ENCODE measurements around the gene XRN1. TPM values are rescaled to one million over a fixed set of nuclear protein-coding genes. Genes with fewer than 3 reads are reported as not detected.
"Not testable (repeated sequence)": the region's sequence is repeated elsewhere in the genome, so short reads cannot be mapped to it uniquely, and the experiment has no call there.

Gene XRN1
- total and polyA plus RNA-seq, 10 donors, result 5.3 to 87.5 (median 76.9) TPM

DNA sequence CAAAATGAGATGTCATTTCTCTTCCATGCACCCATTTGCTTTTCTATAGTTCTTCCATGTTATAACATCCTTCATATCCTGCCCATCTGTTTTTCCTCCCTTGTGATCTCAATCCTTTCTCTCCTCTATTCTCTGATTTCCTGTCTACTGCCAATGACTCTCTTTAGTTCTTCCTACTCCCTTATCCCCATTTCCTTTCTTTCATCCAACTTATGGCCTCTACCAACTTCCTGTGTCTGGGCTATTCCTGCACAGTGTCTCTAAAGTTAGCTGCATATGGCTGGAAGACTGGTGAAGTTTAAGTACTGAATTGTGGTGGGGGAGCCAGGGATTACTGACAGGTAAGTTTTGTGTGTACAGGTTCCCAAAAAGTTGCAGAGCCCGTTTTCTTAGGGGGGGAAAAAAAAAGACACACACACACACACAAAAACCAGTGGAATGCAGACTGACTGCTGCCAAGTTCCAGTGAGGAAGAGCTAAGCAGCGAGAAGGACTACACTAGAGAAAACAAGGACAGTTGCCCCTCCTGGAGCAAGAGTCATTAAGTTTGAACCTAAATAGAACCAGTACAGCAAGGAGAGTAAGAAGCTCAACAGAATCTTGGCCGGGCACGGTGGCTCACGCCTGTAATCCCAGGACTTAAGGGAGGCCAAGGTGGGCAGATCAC, 28.8 kb downstream of the XRN1 start:
- Histone ChIP-seq H3K9me3 (no peaks in the 10 kb centered on the region), H3K36me3 (peaks cover 0 to 100% (median 83%) of the 10 kb centered on the region in 6 donors), H3K27me3 (replicated peaks in 1 of 7) (no peaks in the 10 kb centered on the region), H3K4me1 (no peaks in the 10 kb centered on the region), H3K27ac (no peak overlapping the region), H3K4me3 (no peak overlapping the region)
- intact Hi-C loops (cut with DNase I; ENCODE audit: low total_unique reads), result no loop called here
- TF ChIP-seq POLR2AphosphoS5 (IDR thresholded peaks at IDR 0.05) (no peak), POLR2A (IDR thresholded peaks at IDR 0.05) (no peak)
- TF ChIP-seq, protein P1, sequence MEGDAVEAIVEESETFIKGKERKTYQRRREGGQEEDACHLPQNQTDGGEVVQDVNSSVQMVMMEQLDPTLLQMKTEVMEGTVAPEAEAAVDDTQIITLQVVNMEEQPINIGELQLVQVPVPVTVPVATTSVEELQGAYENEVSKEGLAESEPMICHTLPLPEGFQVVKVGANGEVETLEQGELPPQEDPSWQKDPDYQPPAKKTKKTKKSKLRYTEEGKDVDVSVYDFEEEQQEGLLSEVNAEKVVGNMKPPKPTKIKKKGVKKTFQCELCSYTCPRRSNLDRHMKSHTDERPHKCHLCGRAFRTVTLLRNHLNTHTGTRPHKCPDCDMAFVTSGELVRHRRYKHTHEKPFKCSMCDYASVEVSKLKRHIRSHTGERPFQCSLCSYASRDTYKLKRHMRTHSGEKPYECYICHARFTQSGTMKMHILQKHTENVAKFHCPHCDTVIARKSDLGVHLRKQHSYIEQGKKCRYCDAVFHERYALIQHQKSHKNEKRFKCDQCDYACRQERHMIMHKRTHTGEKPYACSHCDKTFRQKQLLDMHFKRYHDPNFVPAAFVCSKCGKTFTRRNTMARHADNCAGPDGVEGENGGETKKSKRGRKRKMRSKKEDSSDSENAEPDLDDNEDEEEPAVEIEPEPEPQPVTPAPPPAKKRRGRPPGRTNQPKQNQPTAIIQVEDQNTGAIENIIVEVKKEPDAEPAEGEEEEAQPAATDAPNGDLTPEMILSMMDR (IDR thresholded peaks at IDR 0.05 in 8 of 11, conservative IDR thresholded peaks at IDR 0.05 in 3 of 11), result no peak
- 89 to 95% (median 93%) methylated on average over 5 of the region's 5 CpGs for WGBS, 5 donors
- DNase-seq, result no peak

DNA sequence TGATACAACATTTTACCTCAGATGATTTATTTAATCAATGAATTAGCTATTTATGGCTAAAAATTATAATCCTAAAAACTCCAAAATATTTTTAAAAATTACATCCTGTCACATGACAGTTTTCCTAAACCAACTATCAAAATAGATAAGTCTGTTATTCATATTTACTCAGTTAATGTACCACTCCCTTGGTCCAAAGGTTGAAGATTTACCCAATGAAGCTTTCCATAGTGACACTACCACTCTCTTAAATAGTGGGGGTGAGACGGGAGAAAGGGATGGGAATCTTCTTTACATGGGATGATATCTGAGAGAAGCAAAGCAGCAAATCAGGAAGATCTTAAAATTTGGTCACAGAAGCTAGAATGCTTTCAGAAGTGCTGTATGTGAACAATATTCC, 30.5 kb downstream of the XRN1 start:
- 93 to 97% (median 95%) methylated on average over 1 of the region's 1 CpG for WGBS, 5 donors
- no peak overlapping the region for H3K27ac ChIP-seq
- DNase-seq, result no peak
- H3K27me3 ChIP-seq (replicated peaks in 1 of 7), result no peaks in the 10 kb centered on the region
- no peaks in the 10 kb centered on the region for H3K9me3 ChIP-seq
- intact Hi-C loops (cut with DNase I; ENCODE audit: low total_unique reads), result no loop called here
- TF ChIP-seq, protein P1 (IDR thresholded peaks at IDR 0.05 in 8 of 11, conservative IDR thresholded peaks at IDR 0.05 in 3 of 11), result no peak
- TF ChIP-seq POLR2A (IDR thresholded peaks at IDR 0.05) (no peak), POLR2AphosphoS5 (IDR thresholded peaks at IDR 0.05) (no peak)
- no peaks in the 10 kb centered on the region for H3K4me1 ChIP-seq
- H3K4me3 ChIP-seq, result no peak overlapping the region
- H3K36me3 ChIP-seq, result peaks cover 0 to 100% (median 79%) of the 10 kb centered on the region in 6 donors

DNA sequence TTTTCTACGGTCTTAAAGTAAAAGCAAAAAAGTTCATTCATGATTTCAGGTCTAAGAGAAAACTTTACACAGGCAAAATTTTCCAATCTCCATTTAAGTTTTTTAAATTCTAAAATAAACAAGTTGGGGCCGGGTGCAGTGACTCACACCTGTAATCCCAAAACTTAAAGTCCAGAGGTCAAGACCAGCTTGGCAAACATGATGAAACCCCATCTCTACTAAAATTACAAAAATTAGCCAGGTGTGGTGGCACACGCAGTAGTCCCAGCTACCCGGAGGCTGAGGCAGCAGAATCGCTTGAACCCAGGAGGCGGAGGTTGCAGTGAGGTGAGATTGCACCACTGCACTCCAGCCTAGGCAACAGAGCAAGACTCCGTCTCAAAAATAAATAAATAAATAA, 47.3 kb downstream of the XRN1 start:
- H3K27ac ChIP-seq; H3K4me3 ChIP-seq; intact Hi-C loops (cut with DNase I; ENCODE audit: low total_unique reads); DNase-seq; H3K9me3 ChIP-seq; H3K27me3 ChIP-seq (replicated peaks in 1 of 7); H3K4me1 ChIP-seq: not testable (repeated sequence)
- H3K36me3 ChIP-seq, result peaks cover 9 to 100% (median 79%) of the 10 kb centered on the region in 6 donors
- 95 to 98% (median 97%) methylated on average over 7 of the region's 7 CpGs for whole genome bisulfite sequencing, 5 donors

DNA sequence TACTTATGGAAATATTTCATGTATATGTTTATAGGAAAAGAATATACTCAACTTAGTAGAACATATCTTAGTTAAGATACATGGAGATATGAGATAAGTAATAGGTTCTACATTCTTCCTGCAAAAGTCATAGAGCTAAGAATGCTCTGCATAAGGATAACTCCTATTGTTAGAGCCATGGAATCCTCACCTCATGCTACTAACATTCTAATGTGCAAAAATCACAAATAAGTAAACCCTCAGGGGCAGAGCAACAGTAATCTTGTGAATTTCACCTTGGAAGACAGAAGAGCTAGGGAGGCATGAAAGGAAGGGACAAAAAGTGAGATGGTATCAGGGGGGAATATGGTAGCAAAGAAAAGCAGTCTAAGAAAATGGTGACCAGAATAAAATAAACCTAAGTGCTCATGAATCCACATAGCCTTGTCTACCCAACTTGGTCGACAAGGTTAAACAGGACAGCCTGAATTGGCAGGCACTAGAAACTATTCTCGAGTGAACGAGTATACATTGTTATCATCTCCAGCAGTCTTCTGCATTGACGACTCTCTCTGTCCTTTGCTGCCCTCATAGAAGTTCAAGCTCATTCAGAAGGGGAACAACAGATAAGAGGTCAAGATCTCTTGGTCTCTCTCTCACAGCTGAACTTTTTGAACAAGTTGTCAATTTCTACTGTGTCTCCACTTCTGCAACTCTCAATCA, 52.8 kb downstream of the XRN1 start:
- no peaks in the 10 kb centered on the region for H3K27me3 ChIP-seq (replicated peaks in 1 of 7)
- H3K4me3 ChIP-seq, result no peak overlapping the region
- TF ChIP-seq, protein P1 (IDR thresholded peaks at IDR 0.05 in 8 of 11, conservative IDR thresholded peaks at IDR 0.05 in 3 of 11), result no peak
- no peak for TF ChIP-seq POLR2AphosphoS5 (IDR thresholded peaks at IDR 0.05)
- TF ChIP-seq POLR2A (IDR thresholded peaks at IDR 0.05), result no peak
- no peak for DNase-seq
- peaks cover 9 to 90% (median 77%) of the 10 kb centered on the region in 6 donors for H3K36me3 ChIP-seq
- intact Hi-C loops (cut with DNase I; ENCODE audit: low total_unique reads), result no loop called here
- H3K27ac ChIP-seq, result no peak overlapping the region
- no peaks in the 10 kb centered on the region for H3K4me1 ChIP-seq
- 85 to 96% (median 94%) methylated on average over 4 of the region's 4 CpGs for WGBS, 5 donors
- H3K9me3 ChIP-seq, result peaks cover 0 to 6% (median 0%) of the 10 kb centered on the region in 8 donors

All from spleen (tissue), 11 donors.